ENCODE results near the gene TMEM39A.

TMEM39A gene

DNA sequence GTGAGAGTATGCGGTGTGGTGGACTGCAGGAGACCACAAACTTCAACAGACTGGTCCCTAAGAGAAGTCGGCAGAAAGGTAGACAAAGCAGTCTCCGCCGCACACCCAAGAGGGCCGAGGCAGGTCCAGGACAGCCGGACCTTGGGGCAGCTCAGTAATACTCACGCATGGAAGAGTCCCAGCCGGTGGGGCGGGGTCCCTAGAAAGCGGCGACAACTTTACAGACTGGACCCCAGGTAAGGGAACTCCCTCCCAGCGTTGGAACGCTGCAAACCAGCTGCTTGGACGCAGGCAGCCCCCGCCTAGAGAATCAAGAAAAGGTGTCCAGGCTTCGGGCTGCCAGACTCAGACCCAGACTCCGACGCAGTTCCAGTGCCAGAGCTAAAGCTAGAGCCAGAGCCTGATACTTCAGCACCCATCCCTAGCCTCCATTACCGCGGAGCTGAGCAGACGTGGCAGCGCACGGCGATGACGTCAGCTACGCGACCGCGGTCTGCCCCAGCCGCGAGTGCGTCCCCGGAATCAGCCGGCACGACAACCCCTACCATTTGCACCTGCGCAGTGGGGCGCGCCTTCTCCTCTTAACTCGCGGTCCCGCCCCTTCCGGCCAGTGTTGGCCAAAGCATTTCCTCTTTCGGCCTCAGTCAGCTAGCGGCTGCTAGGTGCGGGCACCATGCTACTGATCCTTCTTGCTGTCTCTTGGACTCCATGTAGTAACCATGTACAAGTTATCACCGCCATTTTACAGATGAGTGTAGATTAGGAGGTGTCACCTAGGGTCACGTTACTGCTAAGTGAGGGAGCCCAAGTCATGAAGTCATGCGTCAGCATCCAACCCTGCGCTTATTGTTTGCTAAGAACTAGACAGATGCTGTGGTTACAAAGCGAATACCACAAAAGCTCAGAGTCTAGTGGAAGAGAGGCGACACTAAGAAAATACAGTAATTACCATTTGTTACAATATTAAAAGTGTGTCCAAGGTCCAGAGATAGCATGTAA, at the start of gene TMEM39A:
Gene TMEM39A (minus strand): TSS at position 445 of the 999 bp plus-strand sequence. CDS start 1,541 bp downstream, outside the sequence.
- peak; percentile 95 to 97 for DNase-seq

DNA sequence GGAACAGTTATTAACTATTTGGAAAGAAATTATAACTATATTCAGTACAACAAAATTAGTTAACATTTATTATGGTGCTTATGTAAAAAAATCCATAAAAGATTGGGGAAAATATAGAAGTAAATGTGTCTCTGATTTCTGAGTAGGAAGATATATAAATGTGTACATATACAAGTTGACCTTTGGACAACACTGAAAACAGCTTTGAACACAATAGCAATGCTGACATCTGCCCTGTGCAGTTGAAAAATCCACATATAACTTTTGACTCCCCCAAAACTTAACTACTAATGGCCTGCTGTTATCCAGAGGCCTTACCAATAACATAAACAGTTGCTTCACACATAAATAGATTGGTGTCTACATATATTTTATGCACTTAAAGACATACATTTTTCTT, 47.3 kb upstream of the TMEM39A start:
- DNase-seq = no peak

DNA sequence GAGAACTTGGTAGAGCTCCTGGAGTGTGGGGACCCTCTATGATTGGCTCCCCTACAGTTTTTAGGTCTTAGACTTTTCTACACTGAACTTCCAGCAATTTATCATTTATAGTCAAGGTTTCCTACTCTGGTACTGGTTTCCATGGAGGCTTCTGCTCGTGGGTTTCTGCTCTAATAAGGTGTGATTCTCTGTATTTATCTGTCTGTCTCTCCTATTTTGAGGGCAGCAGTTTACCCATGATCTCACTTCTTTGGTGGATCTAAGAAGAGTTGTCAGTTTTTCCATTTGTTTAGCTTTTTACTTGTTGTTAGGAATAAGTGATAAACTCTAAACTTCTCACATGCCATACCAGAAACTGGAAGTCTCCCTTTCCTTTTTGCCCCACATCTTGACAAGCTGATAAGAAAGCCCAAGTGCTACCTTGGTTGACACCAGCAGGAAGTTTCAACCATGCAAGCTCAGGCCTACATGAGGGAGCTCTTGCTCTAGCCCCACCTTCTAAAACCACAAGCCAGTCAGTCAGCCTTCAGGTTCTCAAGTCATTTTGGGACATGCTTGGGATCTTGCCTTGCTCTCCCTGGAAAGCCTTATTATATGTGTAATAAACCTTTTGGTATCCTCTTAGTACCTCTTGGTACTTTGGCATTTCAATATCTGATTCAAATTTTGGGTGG, 44.9 kb upstream of the TMEM39A start:
- no peak for DNase-seq

GRCh38 chr3:119507404-119507803, 44.0 kb upstream of the TMEM39A start:
- no peak for DNase-seq

GRCh38 chr3:119506631-119507030, 43.2 kb upstream of the TMEM39A start:
- no peak for DNase-seq

- no peak for DNase-seq
Observed at GRCh38 chr3:119500901-119501300, 37.5 kb upstream of the TMEM39A start.

- no peak for DNase-seq
Observed at GRCh38 chr3:119500265-119500664, 36.9 kb upstream of the TMEM39A start.

DNA sequence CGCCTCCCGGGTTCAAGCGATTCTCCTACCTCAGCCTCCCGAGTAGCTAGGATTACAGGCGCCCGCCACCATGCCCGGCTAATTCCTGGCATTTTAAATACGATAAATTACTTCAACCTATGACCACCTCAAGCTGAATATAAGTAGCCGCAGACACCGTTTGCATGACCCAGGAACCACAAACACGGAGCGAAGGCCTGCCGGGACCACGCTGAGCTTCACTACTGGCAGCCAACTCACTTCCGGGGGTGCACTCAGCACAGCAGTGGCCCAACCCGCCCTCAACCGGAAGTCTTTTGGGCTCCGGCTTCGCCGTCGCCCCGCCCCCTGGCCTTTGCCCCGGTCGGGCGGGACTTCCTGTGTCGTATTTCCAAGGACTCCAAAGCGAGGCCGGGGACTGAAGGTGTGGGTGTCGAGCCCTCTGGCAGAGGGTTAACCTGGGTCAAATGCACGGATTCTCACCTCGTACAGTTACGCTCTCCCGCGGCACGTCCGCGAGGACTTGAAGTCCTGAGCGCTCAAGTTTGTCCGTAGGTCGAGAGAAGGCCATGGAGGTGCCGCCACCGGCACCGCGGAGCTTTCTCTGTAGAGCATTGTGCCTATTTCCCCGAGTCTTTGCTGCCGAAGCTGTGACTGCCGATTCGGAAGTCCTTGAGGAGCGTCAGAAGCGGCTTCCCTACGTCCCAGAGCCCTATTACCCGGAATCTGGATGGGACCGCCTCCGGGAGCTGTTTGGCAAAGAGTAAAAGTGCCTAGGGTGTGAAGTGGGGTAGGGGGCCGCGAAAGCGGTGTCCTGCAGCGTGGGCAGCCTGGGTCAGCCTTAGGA, 35.0 kb upstream of the TMEM39A start, which contains the start of gene TIMMDC1:
Gene TIMMDC1 (plus strand): TSS at position 362 of the 826 bp plus-strand sequence. CDS start 187 bp downstream, at position 549.
- DNase-seq = peak; percentile 82 to 97

GRCh38 chr3:119497820-119498185, 34.4 kb upstream of the TMEM39A start:
- DNase-seq = no peak

- DNase-seq = no peak
Observed at GRCh38 chr3:119494597-119494996, 31.2 kb upstream of the TMEM39A start.

GRCh38 chr3:119492810-119493209, 29.4 kb upstream of the TMEM39A start:
- DNase-seq = no peak

DNA sequence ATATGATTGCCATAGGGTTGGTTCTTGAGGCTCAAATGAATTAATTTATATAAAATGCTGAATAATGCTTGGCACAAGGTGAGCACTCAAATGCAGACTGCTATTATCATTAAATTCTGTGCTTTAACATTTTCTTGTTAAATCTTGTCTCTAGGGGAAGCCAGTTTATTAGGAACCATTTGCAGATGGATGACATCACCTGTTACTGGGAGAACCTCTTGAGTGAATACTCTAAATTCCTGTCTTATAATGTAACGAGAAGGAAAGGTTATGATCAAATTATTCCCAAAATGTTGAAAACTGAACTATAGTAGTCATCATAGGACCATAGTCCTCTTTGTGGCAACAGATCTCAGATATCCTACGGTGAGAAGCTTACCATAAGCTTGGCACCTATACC, 28.7 kb upstream of the TMEM39A start:
- no peak for DNase-seq

DNA sequence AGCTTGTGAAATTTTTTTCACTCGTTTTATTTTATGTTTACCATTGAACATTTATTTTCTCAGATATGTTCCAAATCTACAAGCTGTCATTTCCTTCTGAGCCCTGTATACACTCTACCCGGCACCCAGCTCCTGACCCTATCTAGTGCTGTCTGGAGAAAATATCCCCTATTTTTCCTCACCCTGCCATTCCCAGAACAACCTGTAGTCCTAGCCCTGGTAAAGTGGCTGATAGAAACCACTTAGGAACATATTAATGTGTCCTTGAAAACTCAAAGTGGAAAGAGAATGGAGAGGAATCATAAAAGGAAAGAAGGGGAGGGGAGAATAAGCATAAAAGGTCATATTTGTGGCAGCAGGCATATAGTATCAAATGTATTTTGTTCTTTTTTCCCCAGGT, 26.7 kb upstream of the TMEM39A start:
- DNase-seq = no peak

- DNase-seq = no peak
Observed at GRCh38 chr3:119485563-119485962, 22.1 kb upstream of the TMEM39A start.

DNA sequence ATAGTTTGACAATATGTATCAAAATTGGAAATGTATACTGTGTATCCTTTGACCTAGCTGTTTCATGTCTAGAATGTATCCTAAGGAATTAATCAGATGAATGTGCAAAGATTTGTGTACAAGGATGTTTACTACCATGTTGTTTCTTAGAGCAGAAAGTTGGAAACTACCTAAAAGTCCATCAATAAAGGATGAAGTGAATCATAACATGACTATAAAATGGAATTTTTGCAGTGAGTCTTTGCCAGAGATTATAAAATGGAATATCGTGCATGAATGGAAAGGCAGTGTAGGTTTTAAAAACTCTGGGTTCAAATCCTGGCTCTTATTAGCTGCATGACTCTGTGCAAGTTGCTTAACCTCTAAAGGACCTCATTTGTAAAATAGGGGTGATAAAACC, 19.7 kb upstream of the TMEM39A start:
- DNase-seq = no peak

DNA sequence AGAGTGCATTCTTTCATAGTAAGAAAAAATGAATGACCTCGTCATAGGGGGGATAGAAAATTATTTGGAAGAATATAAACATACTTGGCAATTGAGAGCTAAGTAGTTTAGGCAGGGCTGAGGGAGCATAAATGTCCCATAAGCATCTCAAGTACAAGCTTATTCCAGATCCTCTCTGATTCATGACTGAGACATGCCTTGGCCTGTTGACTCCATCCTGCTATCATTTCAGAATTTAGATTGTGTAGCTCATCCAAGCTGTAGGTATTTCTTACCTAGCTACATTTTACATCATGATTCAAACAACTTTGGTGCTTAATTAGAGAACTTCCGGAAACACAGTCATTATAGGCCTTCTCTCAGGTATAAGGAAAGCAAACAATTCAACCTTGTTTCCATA, 17.7 kb upstream of the TMEM39A start:
- DNase-seq = no peak

DNA sequence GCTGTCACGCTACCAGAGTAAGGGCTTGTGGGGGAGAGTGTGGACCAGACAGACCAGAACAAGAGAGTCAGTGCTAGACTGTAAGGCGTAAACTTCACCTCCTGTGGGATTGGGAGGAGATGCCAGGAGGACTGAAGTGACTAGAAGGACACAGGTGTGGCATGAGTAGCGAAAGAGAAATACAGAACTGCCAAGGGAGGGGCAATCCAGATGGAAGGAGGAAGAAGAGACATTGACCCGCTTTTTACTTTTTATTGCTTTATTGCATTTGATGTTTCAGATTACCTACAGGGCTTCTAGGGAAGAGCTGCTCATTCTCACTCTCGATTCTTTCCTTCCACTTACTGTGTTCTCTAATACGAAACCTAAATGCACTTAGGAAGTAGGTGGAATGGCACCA, 7.5 kb upstream of the TMEM39A start:
- DNase-seq = no peak

- DNase-seq = no peak
Observed at GRCh38 chr3:119469418-119470189, 6.2 kb upstream of the TMEM39A start.

DNA sequence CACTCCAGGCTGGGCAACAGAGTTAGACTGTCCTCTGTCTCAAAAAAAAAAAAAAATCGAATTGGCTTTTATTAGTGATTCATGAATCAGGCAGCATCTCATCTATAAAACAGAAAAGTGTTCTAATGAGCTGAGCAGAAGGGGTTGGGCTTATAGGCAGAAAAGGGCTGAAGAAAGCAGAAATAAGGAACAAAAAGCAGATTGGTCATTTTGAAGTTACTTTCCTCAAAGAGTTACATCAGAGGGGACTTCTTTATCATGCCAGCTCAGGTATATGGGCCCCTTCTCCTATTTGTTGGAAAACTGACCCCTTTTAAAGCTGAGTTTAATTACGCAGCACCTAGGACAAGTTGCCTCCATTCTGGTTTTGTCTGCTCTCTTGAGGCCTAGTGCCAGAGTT, 4.6 kb upstream of the TMEM39A start:
- no peak for DNase-seq

DNA sequence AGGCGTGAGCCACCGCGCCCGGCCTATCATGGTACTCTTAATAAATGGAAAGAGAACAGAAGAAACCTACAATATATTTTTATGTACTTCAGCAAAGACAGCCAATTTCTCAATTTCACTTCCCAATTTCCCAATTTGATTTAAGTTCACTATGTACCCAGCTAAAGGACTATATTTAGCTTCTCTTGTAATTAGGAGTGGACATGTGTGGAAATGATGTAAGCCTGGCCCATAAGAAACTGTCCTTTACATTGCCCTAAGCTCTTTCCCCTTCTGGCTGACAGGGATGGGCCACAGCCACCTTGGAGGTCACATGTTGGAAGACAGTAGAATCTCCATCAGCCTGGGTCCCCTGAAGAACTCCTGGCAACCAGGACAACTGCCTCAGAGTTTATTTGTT, 6.2 kb downstream of the TMEM39A start:
- no peak for DNase-seq

DNA sequence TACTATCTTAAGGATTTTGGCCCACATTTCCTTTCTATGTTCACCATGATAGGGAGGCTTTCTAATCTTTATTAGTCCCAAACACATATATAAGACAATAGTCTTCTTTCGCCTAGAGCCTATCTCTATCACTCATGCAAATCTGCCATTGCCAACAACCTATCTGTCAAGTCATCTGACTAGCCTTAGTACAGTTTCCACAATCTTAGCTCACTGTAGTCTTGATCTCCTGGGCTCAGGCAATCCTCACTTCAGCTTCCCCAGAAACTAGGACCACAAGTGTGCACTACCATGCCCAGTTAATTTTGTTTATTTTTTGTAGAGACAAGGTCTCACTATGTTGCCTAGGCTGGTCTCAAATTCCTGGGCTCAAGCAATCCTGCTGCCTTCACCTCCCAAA, 6.9 kb downstream of the TMEM39A start:
- DNase-seq = no peak

GRCh38 chr3:119453822-119454221, 9.6 kb downstream of the TMEM39A start:
- no peak for DNase-seq

All from NCI-H187 (cell line).